Measurements from ENCODE around the gene CIC. TPM values are rescaled to one million over a fixed set of nuclear protein-coding genes. Genes with fewer than 3 reads are reported as not detected.

Gene CIC
- total and polyA plus RNA-seq, 3 donors from 2014 or later: 95.6 to 181 (median 163) TPM

- intact Hi-C loops (cut with DNase I; ENCODE audit: low total_unique reads): no loop called here
- WGBS, 2 donors: 0 to 1% methylated on average over 17 to 39 of the region's 45 CpGs
- Histone ChIP-seq H3K9me3 (no peaks in the 10 kb centered on the region), H3K27me3 (no peaks in the 10 kb centered on the region), H3K36me3 (ENCODE audit: low read depth, missing control alignments) (no peaks in the 10 kb centered on the region), H3K27ac (peak within 1 kb of the TSS; percentile 55 to 71), H3K4me3 (peak within 1 kb of the TSS; percentile 83 to 85), H3K4me1 (peaks cover 18% of the 10 kb centered on the region)
- peak; percentile 97 for DNase-seq
- TF ChIP-seq POLR2A (IDR thresholded peaks at IDR 0.05): no peak
- TF ChIP-seq CTCF (IDR thresholded peaks at IDR 0.05): peak in 1 of 3 experiments; percentile 89
These were observed 56.4 kb downstream of the CIC start, which contains the start of gene MEGF8 for GRCh38 chr19:42325308-42325895. Gene MEGF8 (plus strand): TSS chr19:42325635. CDS start chr19:42326244, 609 bp downstream.

GRCh38 chr19:42325896-42326771, 57.1 kb downstream of the CIC start:
- no peak for TF ChIP-seq POLR2A (IDR thresholded peaks at IDR 0.05)
- peak in 1 of 3 experiments; percentile 9 for TF ChIP-seq CTCF (IDR thresholded peaks at IDR 0.05)
- H3K27me3 ChIP-seq: no peaks in the 10 kb centered on the region
- peak overlapping the region; percentile 83 to 85 for H3K4me3 ChIP-seq
- peaks cover 22% of the 10 kb centered on the region for H3K4me1 ChIP-seq
- H3K36me3 ChIP-seq (ENCODE audit: low read depth, missing control alignments): no peaks in the 10 kb centered on the region
- no peak for DNase-seq
- H3K27ac ChIP-seq: peak overlapping the region; percentile 55 to 71
- WGBS, 2 donors: 2 to 3% methylated on average over 24 to 32 of the region's 37 CpGs
- H3K9me3 ChIP-seq: no peaks in the 10 kb centered on the region
- intact Hi-C loops (cut with DNase I; ENCODE audit: low total_unique reads): no loop called here

GRCh38 chr19:42326969-42327368, 57.9 kb downstream of the CIC start:
- no peak overlapping the region for H3K27ac ChIP-seq
- H3K9me3 ChIP-seq: no peaks in the 10 kb centered on the region
- H3K4me3 ChIP-seq: no peak overlapping the region
- DNase-seq: no peak
- no peaks in the 10 kb centered on the region for H3K27me3 ChIP-seq
- peaks cover 22% of the 10 kb centered on the region for H3K4me1 ChIP-seq
- no peak for TF ChIP-seq CTCF (IDR thresholded peaks at IDR 0.05)
- TF ChIP-seq POLR2A (IDR thresholded peaks at IDR 0.05): no peak
- H3K36me3 ChIP-seq (ENCODE audit: low read depth, missing control alignments): no peaks in the 10 kb centered on the region
- intact Hi-C loops (cut with DNase I; ENCODE audit: low total_unique reads): no loop called here

GRCh38 chr19:42327381-42327780, 58.3 kb downstream of the CIC start:
- intact Hi-C loops (cut with DNase I; ENCODE audit: low total_unique reads): no loop called here
- Histone ChIP-seq H3K27me3 (no peaks in the 10 kb centered on the region), H3K4me3 (no peak overlapping the region), H3K9me3 (no peaks in the 10 kb centered on the region), H3K27ac (no peak overlapping the region), H3K4me1 (peaks cover 22% of the 10 kb centered on the region), H3K36me3 (ENCODE audit: low read depth, missing control alignments) (no peaks in the 10 kb centered on the region)
- DNase-seq: no peak
- TF ChIP-seq POLR2A (IDR thresholded peaks at IDR 0.05) (no peak), CTCF (IDR thresholded peaks at IDR 0.05) (no peak)
- 84 to 91% methylated on average over 5 of the region's 5 CpGs for WGBS, 2 donors
